GM18520 (cell line): Measurements from ENCODE around the gene TENM4.

Experiments used
- ATAC-seq: cut with Tn5 transposase; IDR thresholded peaks from one replicate; pipeline ENCODE4 v1.9.1; 2021; ENCODE audit not compliant: unreplicated experiment

TENM4 gene

DNA sequence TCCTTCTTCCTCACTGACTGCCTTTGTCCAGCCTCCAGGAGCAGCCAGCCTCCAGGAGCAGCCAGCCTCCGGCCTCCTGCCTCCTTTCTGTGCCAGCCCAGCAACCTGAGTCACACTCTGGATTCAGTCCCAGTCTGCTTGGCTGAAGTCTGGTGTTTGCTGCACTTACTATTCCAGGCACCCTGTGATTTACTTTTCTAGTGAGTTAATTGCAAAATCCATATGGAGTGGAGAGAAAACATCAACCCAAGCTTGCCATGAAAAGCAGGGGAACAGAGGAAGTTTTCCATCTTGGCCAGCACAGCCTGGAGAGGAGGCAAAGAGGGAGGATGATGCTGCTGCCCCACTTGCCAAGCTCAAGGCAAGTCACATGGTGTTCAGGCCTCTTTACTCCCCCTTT lies 400.5 kb downstream of the TENM4 start:
- no peak for ATAC-seq

DNA sequence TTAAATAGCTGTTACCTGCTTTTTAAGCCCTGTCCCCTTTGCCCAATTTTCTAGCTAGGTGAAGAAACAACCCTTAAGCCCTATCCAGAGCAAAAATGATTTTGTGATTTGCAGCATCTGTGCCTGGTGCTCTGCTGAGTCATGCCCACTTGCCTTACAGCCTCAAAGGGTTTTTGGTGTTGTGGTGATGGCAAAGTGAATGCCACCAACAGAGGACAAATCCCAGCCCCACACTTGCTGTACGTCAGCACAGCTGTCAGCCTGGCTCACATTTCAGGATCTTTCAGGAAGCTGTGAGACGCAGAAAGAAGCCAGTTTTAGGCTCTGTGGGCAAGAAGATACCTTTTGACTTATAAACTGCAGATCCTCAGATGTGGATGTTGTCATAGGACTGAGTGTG lies 401.7 kb downstream of the TENM4 start:
- ATAC-seq: no peak

DNA sequence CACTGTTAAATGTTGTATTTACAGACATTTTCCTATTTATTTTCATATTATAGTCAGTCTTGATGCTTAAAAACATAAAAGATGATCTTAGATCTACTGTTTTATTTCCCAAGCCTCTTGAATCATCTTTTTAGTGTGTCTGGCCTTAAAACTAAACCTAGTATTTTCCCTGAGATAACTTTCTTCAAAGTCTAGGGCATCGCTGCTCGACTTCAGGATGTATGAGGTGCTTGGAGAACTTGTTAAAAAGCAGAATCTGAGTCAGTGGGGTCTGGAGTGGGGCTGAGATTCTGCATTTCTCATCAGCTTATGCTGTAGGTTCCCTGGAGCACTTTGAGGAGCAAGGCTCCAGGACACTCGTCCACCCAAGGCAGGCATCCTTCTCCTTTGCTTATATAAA lies 404.9 kb downstream of the TENM4 start:
- ATAC-seq: no peak

DNA sequence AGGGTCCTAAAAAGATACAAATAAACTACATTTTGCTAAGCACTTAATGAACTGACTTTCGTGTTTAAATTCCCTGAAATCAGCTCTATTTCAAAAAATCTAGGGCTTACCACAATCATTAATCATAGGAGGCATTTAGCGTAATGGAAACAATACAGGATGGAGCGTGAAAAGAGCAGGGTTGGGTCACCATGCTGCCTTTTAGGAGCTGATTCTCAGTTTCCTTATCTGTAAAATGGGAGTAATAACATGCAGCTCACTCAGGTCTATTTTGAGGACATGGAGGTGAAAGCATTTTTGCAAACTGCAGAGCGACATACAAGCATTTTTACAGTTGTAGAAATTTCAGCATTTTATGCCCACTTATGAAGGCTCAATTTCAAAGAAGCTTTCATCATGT lies 407.0 kb downstream of the TENM4 start:
- ATAC-seq: no peak

DNA sequence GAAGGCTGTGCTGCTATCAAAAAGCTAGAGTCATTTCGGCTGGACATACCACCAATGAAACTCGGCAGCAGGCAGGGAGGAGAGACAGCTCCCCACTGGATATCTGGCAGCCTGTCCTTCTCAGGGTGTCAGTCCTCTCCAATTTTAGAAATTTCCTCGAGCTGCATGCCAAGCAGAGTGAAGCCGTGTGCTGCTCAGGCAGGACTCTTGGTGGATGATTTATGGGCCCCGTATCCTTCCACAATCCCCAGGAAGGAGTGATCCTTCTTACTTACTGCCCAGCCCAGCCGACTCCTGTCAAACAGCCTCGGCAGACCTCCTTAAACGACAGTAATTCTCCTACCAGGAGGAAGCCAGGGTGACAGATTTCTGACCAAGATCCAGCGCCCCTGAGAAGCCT lies 410.4 kb downstream of the TENM4 start:
- ATAC-seq: no peak

DNA sequence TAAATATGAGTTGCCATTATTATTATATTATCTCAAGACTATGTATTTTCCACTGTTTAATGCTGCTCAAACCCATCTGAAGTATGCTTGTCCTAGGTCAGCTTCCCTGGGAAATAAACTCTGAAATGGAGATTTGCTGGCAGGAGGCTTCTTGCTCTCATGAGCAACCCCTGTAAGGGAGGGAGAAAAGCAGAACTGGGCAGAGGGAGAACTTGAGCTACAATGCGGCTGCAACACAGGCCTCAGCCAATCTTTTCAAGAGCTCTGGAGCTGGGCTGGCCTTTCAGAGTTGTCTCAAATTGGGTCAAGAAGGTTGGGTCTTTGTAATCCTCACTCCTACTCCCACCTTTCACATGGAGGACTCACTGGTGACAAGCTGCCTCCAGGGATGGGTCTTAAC lies 412.6 kb downstream of the TENM4 start:
- ATAC-seq: no peak

DNA sequence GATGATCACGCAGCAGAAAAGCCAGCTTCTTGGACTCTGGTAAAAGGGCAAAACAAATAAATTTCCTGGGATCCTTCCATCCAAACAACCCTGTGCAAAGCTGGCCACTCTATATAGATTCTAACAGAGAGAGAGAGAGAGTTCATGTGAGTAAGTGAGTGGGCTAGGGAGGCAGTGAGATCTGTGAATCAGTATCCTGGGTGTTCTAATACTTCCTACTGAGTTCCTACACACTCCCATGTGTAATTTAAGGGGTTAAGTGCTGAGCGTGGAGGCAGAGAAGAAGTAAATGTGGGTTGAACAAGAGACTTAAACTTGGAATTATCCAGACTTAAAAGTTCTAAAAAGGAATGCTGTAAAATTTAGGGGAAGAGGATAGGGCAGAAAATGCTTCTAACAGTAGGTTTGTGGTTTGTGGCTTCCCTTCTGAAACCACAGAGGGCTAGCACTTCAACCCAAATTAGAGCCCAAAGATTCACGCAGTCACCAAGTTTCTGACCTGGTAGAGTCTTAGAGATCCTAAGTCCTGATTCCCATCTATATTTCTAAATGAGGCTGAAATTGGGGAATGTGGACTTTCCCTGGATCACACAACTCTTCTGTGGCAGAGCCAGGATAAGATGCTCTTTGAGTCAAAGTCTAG lies 413.9 kb downstream of the TENM4 start:
- ATAC-seq: no peak

DNA sequence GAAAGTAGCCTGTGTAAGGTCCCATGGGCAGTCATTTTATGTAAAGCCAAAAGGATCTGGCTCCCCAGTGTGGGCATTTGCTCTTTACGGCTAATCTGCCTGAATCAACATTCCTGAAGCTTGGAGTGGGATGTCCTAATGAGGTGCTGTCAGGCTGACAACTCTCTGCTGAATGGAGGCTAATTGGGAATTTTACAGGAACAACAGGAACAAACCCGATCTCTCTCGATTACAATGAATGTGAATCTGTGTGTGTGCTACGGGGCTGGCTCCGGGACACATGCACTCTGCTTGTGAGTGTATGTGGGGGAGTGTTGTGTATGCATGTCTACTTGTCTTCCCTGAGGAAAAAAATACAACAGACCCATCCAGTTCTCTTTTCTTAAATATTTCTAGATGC lies 415.2 kb downstream of the TENM4 start:
- ATAC-seq: no peak

DNA sequence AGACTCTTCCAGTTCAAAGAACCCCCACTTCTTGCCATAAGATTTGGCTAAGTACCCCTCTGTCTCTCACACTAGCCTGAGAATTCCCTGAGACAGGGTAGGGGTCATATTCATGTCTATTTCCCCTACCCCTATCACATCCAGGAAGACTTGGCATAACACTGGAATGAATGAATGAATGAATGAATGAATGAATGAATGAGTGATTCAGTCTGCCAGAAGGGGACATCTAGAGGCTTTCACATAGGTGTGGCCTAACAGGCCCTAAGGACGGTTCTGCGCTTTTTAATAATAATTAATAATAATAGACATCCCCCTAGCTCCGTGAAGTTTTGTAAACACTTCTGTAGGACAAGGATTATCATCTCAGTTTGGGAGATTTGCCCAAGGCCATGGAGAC lies 415.7 kb downstream of the TENM4 start:
- no peak for ATAC-seq

DNA sequence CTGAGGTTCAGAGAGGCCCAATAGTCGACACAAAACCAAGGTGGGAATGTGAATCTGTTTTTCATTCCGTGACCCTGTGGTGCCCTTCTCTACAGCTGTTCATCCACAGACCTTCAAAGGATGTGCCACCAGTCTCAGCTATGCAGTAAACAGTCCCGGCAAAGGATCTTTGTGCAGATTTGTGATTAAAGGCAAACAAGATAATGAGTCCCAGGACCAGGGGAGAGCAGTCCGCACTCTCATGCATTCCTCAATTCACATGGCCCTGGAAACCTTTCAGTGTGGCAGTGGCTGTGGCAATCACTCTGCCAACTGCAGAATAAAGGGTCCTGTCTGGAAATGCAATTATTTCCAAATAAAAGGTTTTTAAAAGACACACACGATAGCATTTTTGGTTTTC lies 418.6 kb downstream of the TENM4 start:
- no peak for ATAC-seq

DNA sequence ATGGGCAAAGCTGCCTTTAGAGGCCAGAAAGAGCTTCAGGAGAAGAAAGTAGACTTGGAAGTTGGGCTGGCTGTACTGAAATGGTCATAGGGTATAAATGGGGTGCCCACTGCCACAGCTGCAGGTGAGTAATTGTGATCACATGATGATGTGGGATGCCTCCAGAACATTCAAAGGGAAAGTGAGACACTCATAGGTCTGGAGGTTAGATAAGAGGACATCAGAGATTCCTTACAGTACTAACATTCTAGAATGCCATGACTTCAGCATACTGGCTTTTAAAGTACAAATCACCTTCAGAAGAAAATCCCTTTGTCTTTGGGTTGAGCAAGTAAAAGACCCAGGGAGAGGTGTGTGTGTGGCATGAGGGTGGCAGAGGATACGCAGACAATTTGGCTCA lies 419.2 kb downstream of the TENM4 start:
- no peak for ATAC-seq

DNA sequence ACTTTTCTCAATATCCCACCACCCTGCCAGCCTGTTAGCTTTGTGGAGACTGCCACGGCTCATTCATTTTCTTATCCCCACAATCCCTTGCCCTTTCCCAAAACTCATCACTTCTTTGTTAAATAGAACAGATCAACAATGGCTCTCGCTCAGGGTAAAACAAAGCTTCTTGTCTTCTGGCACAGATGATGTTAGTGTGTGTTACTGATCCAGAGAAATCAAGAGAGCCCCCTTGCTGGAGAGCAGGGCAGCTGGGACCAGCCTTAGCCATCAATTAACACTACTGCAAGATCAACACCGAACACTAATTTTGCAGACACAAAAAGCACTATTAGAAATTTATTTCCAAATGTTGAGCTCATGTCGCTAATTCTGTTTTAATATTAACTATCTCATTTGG lies 420.9 kb downstream of the TENM4 start:
- no peak for ATAC-seq

DNA sequence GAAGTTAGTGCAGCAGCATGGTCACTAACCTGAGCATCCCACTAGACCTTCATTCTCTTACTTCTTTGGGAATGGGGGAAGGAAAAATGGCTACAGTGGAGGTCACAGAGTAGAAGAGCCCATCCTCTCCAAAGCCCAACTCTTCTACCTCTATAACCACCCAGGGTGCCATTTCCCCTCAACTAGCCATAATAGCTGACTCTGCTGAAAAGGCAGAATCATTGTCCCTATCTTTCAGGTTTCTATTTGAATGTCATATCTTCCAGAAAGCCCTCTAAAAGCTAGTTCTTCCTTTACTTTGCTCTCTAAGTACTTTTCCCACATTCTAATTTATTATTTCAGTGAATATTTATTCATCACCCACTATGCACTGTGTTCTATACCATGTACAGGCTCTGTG lies 421.6 kb downstream of the TENM4 start:
- ATAC-seq: no peak

DNA sequence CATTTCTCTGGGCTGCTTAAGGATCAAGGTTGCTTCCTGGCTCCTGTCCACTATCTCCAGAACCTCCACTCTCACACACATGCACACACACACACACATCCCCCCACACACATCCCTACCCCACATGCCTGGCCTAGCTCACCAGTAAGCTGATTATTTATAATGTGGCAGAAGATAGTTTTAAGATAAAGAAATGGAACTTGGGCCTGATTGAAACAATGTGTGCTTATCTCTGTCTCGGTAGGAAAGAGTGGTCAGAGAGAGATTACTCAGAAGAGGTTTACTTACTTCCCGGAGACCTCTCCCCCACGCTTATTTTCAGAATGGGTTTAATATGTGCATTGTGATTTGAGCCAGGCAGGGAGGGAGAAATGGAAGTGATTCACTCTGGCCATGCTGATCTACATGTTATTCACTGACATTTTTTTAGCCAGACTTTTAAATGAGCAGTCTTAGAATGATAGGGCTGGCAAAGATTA lies 422.4 kb downstream of the TENM4 start:
- ATAC-seq: no peak

DNA sequence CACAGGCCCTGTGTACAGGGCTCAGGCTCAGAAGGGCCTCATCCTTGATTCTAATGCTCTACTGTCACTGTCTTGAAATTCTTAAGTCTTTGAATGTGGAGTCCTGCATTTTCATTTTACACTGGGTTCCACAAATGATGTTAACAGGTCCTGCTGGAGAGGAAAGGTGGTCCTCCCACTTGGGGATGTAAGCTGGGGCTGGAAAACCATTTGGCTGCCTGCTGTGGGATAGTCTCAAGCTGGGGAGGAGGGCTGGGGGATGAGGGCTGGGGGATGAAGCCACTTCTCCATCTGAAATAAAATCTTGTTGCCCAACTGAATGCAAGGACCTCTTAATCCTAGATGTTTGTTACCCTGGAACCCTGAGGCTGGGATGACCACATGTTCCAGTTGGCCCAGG lies 423.0 kb downstream of the TENM4 start:
- no peak for ATAC-seq

DNA sequence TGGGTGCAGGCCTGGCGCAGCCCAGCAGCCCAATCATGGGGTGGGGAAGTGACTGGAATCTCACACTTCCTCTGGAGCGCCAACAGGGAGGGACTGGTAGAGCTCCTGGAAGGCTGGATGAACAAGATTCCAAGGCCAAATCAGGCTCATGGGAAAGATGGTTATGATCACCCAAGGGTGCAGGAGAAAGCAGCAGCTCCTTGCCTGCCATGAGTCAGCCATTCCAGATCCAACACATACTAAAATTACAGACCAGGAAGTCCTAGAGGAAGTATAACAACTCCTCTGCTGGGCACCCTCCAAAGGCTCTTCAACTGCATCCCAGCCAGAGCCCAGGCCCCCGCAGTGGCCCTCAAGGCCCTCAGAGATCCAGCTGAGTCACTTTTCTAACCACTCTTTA lies 427.3 kb downstream of the TENM4 start:
- no peak for ATAC-seq

DNA sequence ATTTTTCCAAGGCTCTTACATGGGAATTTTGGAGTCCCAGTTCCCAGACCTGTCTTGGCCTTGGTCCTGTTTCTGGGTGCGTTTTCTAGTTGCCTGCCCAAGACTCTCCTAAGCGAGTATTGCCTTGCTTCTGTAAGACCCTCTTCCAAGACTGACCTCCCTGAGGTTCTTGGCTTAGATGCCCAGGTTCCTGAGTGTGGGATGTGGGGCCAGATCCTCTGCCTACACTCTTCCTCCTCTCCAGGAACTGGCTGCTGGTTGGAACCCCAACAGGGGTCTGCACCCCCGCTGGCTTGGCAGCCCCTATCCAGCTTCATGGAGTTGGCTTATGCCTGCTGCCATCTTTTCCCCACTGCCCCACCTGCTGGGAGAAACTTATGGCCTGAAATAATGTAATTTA lies 429.5 kb downstream of the TENM4 start:
- no peak for ATAC-seq

DNA sequence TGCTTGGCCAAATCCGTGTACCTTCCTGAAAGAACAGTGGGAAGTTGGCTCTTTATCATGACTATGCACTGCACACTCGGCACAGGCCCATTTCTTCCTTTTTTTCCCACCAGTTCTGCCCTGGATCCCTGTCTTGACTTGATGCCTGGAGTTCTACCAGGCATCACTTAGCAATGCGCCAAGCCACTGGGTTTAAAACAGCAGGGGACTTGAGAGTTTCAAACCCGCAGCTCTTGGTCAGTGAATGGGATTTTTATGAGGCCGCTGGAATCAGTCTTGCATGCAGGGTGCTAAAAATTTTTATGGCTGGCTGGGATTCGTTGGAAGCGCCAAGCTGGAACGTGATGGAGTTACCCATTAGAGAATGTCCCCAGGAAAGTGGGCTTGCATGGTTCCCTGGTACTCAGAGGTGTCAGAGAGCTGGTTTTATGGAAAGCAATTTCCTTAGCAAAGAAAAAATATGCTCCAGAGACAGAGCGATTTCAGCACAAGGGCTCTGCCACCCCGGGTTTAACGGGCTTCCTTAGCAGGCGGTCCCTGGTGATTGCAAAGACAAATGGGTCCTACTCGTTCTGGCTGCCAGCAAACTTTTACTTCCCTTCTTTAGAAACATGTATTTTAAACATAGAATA lies 432.9 kb downstream of the TENM4 start:
- no peak for ATAC-seq

DNA sequence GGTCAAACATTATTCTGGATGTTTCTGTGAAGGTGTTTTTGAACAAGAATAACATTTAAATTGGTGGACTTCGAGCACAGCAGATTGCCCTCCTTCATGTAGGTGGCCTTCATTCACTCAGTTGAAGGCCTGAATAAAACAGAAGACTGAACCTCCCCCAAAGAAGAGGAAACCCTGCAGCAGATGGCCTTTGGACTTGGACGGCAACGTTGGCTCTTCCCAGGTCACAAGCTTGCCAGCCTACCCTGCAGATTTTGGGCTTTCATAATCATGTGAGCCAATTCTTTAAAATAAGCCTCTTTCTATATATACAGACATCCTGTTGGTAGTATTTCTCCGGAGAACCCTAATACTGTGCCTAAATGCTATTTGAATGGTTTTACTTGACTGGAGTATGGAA lies 434.0 kb downstream of the TENM4 start:
- no peak for ATAC-seq

DNA sequence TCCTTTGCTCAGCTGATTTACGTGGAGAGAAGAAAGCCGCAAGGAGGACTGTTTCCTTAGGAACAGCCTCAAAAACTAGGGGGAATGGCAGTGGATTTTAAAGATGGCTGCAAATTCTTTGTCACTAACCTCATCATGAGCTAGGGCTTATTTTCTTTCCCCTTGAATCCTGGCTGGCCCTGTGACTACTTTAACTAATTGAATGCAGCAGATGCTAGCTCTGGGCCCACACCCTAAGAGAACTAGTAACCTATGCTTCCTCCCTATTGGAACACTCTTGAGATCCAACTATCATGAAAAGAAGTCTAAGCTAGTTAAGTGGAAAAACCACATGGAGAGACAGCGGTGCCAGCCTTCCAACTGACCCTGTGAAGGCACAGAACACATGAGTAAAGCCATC lies 444.8 kb downstream of the TENM4 start:
- ATAC-seq: no peak

DNA sequence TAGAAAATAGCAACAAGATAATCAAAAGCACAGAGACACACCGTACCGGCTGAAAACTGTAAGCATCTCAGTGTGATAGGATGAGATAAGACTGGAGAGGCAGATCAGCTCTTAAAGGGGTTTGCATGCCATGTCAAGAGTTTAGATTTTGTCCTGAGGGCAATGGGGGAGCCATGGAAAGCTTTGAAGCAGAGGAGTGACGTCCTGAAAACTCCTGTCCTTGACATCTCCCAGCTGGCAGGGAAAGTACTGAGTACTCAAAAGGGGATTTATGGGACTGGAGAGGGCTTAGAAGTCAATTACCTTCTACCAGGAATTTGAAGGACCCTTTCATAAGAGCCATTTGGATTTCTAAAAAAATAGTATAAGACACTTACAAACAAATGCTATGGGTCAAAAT lies 445.7 kb downstream of the TENM4 start:
- ATAC-seq: no peak

DNA sequence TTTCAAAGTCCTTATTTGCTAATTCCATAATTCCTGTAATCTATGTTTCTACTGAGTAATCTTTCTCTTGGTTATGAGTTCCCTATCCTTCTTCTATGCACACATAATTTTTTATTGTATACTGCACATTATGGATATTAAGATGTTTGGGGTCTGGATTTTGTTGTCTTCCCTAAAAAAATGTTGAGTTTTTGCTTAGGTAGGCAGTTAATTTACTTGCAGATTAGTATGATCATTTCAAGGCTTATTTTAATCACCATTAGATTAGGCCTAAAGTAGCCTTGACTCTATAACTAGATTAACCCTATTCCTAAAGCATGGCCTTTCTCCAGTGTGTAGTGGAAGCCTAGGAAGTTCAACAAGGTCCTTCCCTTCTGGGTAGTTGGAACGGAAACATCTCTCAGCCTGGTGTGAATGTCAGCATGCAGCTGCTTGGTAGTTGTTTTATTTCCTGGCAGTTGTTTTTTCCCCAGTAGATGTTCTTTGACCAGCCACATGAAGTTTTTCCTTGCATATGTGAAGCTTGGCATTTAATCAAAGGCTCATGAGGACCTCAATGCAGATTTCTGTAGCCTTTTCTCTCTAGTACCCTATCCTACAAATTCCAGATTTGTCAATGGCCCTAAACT lies 446.9 kb downstream of the TENM4 start:
- no peak for ATAC-seq

DNA sequence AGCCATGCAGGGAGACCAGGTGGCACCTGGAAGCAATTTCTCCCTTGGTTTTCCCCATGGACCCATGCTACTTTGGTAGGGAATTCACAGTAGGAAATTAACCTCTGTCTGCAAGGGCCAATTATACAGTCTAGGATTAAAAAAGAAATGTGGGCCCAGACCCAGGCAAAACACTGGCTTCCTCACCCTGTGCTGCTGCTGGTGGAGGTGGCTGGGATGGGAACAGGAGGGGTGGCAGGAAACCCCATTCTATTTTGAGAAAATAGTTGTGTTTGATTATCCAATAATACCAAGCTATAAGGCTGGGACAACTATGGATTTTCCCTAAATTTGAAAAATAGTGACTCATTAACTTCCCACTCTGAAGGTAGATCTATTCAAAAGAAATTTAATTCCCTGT lies 449.1 kb downstream of the TENM4 start:
- ATAC-seq: no peak
